Measurements from ENCODE around the gene FNTB.

FNTB gene
- total RNA-seq: 3.2 to 5.5 reads per million in 2 experiments

GRCh38 chr14:64986648-64987437, at the start of gene FNTB:
FNTB (plus strand) TSS chr14:64986895; CDS start chr14:64986954, 59 bp downstream.
- peak; percentile 90 for DNase-seq (ENCODE audit: low read depth)

- no peak for DNase-seq (ENCODE audit: low read depth)
Measured at GRCh38 chr14:64937171-64937820, 49.4 kb upstream of the FNTB start.

GRCh38 chr14:64937821-64938193, 48.9 kb upstream of the FNTB start:
- no peak for DNase-seq (ENCODE audit: low read depth)

- no peak for DNase-seq (ENCODE audit: low read depth)
Measured at GRCh38 chr14:64938972-64939816, 47.5 kb upstream of the FNTB start.

- no peak for DNase-seq (ENCODE audit: low read depth)
Measured at GRCh38 chr14:64939817-64940190, 46.9 kb upstream of the FNTB start.

- no peak for DNase-seq (ENCODE audit: low read depth)
Measured at GRCh38 chr14:64940336-64940910, 46.3 kb upstream of the FNTB start.

- DNase-seq (ENCODE audit: low read depth): no peak
Measured at GRCh38 chr14:64942531-64943111, 44.1 kb upstream of the FNTB start, which contains the start of gene GPX2. GPX2 (minus strand) TSS chr14:64942745; CDS start chr14:64942726, 19 bp downstream.

- DNase-seq (ENCODE audit: low read depth): no peak
Measured at GRCh38 chr14:64943556-64943955, 43.1 kb upstream of the FNTB start.

GRCh38 chr14:64944041-64944440, 42.7 kb upstream of the FNTB start:
- DNase-seq (ENCODE audit: low read depth): no peak

GRCh38 chr14:64944861-64945260, 41.8 kb upstream of the FNTB start:
- no peak for DNase-seq (ENCODE audit: low read depth)

GRCh38 chr14:64945431-64946178, 41.1 kb upstream of the FNTB start:
- DNase-seq (ENCODE audit: low read depth): no peak

- DNase-seq (ENCODE audit: low read depth): no peak
Measured at GRCh38 chr14:64946310-64947045, 40.2 kb upstream of the FNTB start.

GRCh38 chr14:64947710-64948611, 38.7 kb upstream of the FNTB start:
- no peak for DNase-seq (ENCODE audit: low read depth)

GRCh38 chr14:64948612-64949210, 38.0 kb upstream of the FNTB start:
- no peak for DNase-seq (ENCODE audit: low read depth)

GRCh38 chr14:64950889-64951288, 35.8 kb upstream of the FNTB start:
- no peak for DNase-seq (ENCODE audit: low read depth)

GRCh38 chr14:64951291-64951690, 35.4 kb upstream of the FNTB start:
- no peak for DNase-seq (ENCODE audit: low read depth)

GRCh38 chr14:64951724-64952123, 35.0 kb upstream of the FNTB start:
- DNase-seq (ENCODE audit: low read depth): no peak

- DNase-seq (ENCODE audit: low read depth): no peak
Measured at GRCh38 chr14:64952598-64953309, 33.9 kb upstream of the FNTB start.
